Heart left ventricle (tissue), 16 donors: ENCODE measurements around the gene MGAT4A. TPM values are rescaled to one million over a fixed set of nuclear protein-coding genes. Genes with fewer than 3 reads are reported as not detected.

Source experiments
- ATAC-seq, 4 donors: fragments of 200-7000 bp; cut with Tn5 transposase; one replicate each; pipeline ENCODE4 v1.9.1; 2020 to 2022; ENCODE audit warnings: moderate library complexity in 4 of 4, mild to moderate bottlenecking in 3 of 4, moderate number of reproducible peaks in 1 of 4
- DNase-seq, 5 donors: peaks; one replicate each; pipeline ENCODE4 v3.0.0-alpha.2; 2020
- H3K27ac ChIP-seq, 12 donors: fragments of 200-600 bp; sonication (generic) in 4 of 12; one replicate each; pipeline versions ENCODE4 v1.5.0 to v1.8.0; 2016 to 2022; ENCODE audit warnings: mild to moderate bottlenecking in 2 of 12
- H3K27me3 ChIP-seq, 9 donors: fragments of 200-600 bp; sonication (generic) in 2 of 9; one replicate each; pipeline versions ENCODE4 v1.5.1 to v1.8.0; 2016 to 2022; ENCODE audit warnings: mild to moderate bottlenecking in 3 of 9
- H3K36me3 ChIP-seq, 9 donors: fragments of 200-600 bp; sonication (generic) in 2 of 9; one replicate each; pipeline versions ENCODE4 v1.5.0 to v1.8.0; 2018 to 2022; ENCODE audit warnings: mild to moderate bottlenecking in 2 of 9
- H3K4me1 ChIP-seq, 12 donors: fragments of 200-600 bp; sonication (generic) in 4 of 12; one replicate each; pipeline versions ENCODE4 v1.5.0 to v1.8.0; 2016 to 2022; ENCODE audit warnings: mild to moderate bottlenecking in 3 of 12
- H3K4me3 ChIP-seq, 12 donors: fragments of 200-600 bp; sonication (generic) in 4 of 12; one replicate each; pipeline versions ENCODE4 v1.5.0 to v1.8.0; 2017 to 2022; ENCODE audit warnings: mild to moderate bottlenecking in 9 of 12, moderate library complexity in 4 of 12
- H3K9me3 ChIP-seq, 12 donors: fragments of 200-600 bp; sonication (generic) in 4 of 12; one replicate each; pipeline versions ENCODE4 v1.5.0 to v1.8.0; 2016 to 2022; ENCODE audit warnings: mild to moderate bottlenecking in 1 of 12
- CTCF ChIP-seq, 12 donors: fragments of 200-600 bp; sonication (generic) in 4 of 12; IDR thresholded peaks; one replicate each; pipeline versions ENCODE4 v1.5.0 to v1.8.0; 2018 to 2022; ENCODE audit warnings: antibody characterized with exemption in 12 of 12, mild to moderate bottlenecking in 5 of 12
- POLR2A ChIP-seq, 2 donors: fragments of 450-650 bp; IDR thresholded peaks; one replicate each; pipeline ENCODE4 v1.6.1; 2017; ENCODE audit warnings: antibody characterized with exemption in 2 of 2, mild to moderate bottlenecking in 2 of 2, moderate library complexity in 2 of 2
- WGBS, 4 donors: extraction: QIAGEN DNeasy Blood & Tissue Kit in 2 of 4; methylation state at CpG; one replicate each; pipeline versions ENCODE4 v1.1.5 to v1.1.7; 2013 to 2018; 5-methylcytosine and 5-hydroxymethylcytosine counted together
- intact Hi-C, 10 donors: fragments of 100-400 bp; cut with DNase I; formaldehyde crosslinking; loops; one replicate each; pipeline versions ENCODE4 v1.11.1 to v1.14.2; 2022
- polyA plus RNA-seq, 2 donors: library from polyadenylated mRNA; stranded (reverse); fragments of 200-250 nt; gene quantifications; one replicate each; pipeline ENCODE4 v1.2.3, GENCODE V29; 2013
- total RNA-seq, 9 donors: library from RNA; depleted of rRNA in 2 of 9; stranded (reverse); fragments of >200 nt in 2 of 9; fragmentation: NEBNext Ultra II Directional in 3 of 9; extraction: Animal tissue kit (Norgen Biotek cat#: 25700) in 3 of 9; gene quantifications; one replicate each; pipeline versions ENCODE4 v1.1.0 to v1.2.4, GENCODE V29; 2016 to 2023
- donor health status: ischemic (EF 13 %, LVEDD 7.1; RV severe dilation, severe dysfunction).
- donor health status: healthy with polysubstance abuse.
- donor health status: DM: no; HTN: yes; CAD: no.
- donor health status: DM: no; HTN: no; CAD: no.
- donor health status: ischemic (EF 25% LVEDD 6.9; RV normal size, moderate dysfunction).
- donor health status: ischemic (EF 25% LVEDD 5.7; RV mildly dilated, moderate dysfunction).
- donor health status: healthy.
- donor health status: DM: yes; HTN: yes; CAD: no.
- donor health status: ischemic (EF 35%, LVEDD 5.7; RV mildly dilated, moderate dysfunction).
- donor health status: nonischemic (EF 11% LVEDD 7.7; RV severe dilation, severe dysfunction).
- donor health status: DM: yes; HTN: yes; CAD: no.
- donor health status: PGD.
- donor health status: ischemic (EF 29% LVEDD 5.4; RV normal size, mild dysfunction).
- donor health status: nonischemic (EF 23%, LVEDD 6.1; RV moderate dilation, normal function).

The MGAT4A gene
- total and polyA plus RNA-seq, 11 donors = 4.2 to 45.0 (median 17.7) TPM

GRCh38 chr2:98650998-98651397, 79.9 kb downstream of the MGAT4A start:
- H3K36me3 ChIP-seq = peaks cover 0 to 31% (median 12%) of the 10 kb centered on the region in 9 donors
- no peak overlapping the region for H3K27ac ChIP-seq
- WGBS, 4 donors = 90 to 98% (median 92%) methylated on average over 1 of the region's 1 CpG
- intact Hi-C loops = loop anchor here in 4 of 10 donors (5.0 to 10.0 kb wide), 4 partner anchors 74 to 414 kb away; partner anchors contain the start of gene MGAT4A (in 3 of the 4)
- H3K4me3 ChIP-seq = no peak overlapping the region
- H3K9me3 ChIP-seq = no peaks in the 10 kb centered on the region
- TF ChIP-seq CTCF (IDR thresholded peaks at IDR 0.05) (no peak), POLR2A (IDR thresholded peaks at IDR 0.05) (no peak)
- H3K27me3 ChIP-seq = no peaks in the 10 kb centered on the region
- DNase-seq = no peak
- peaks cover 0 to 41% (median 0%) of the 10 kb centered on the region in 12 donors for H3K4me1 ChIP-seq
- no peak for ATAC-seq

GRCh38 chr2:98649992-98650375, 80.9 kb downstream of the MGAT4A start:
- peak overlapping the region in 1 of 12 donors; percentile 29 for H3K27ac ChIP-seq
- H3K9me3 ChIP-seq = no peaks in the 10 kb centered on the region
- H3K4me3 ChIP-seq = no peak overlapping the region
- ATAC-seq (no peak), DNase-seq (no peak)
- 90 to 100% (median 97%) methylated on average over 1 of the region's 1 CpG for WGBS, 4 donors
- H3K4me1 ChIP-seq = peaks cover 0 to 33% (median 0%) of the 10 kb centered on the region in 12 donors
- H3K36me3 ChIP-seq = peaks cover 0 to 40% (median 12%) of the 10 kb centered on the region in 9 donors
- H3K27me3 ChIP-seq = no peaks in the 10 kb centered on the region
- no peak for TF ChIP-seq CTCF (IDR thresholded peaks at IDR 0.05)
- TF ChIP-seq POLR2A (IDR thresholded peaks at IDR 0.05) = no peak
- intact Hi-C loops = loop anchor here (1.0 to 10.0 kb wide), 11 partner anchors 75 to 417 kb away; partner anchors contain the start of gene MGAT4A (in 4 of the 10)

- peak; percentile 61 to 94 (median 92) for ATAC-seq
- 12 to 20% (median 18%) methylated on average over 4 of the region's 4 CpGs for WGBS, 4 donors
- Histone ChIP-seq H3K4me1 (peaks cover 0 to 27% (median 0%) of the 10 kb centered on the region in 12 donors), H3K36me3 (peaks cover 0 to 41% (median 13%) of the 10 kb centered on the region in 9 donors), H3K9me3 (no peaks in the 10 kb centered on the region), H3K27ac (peak overlapping the region in 1 of 12 donors; percentile 29), H3K27me3 (no peaks in the 10 kb centered on the region), H3K4me3 (no peak overlapping the region)
- intact Hi-C loops = loop anchor here (1.0 to 10.0 kb wide), 9 partner anchors 83 to 418 kb away; partner anchors contain the start of gene MGAT4A (in 1 of the 10)
- peak; percentile 97 to 100 (median 98) for TF ChIP-seq CTCF (IDR thresholded peaks at IDR 0.05)
- no peak for TF ChIP-seq POLR2A (IDR thresholded peaks at IDR 0.05)
- DNase-seq = peak in 4 of 5 donors; percentile 71 to 74 (median 72)
Measured at GRCh38 chr2:98649135-98649991, 81.6 kb downstream of the MGAT4A start.

GRCh38 chr2:98648451-98648850, 82.5 kb downstream of the MGAT4A start:
- no peak overlapping the region for H3K4me3 ChIP-seq
- intact Hi-C loops = loop anchor here in 8 of 10 donors (1.0 to 10.0 kb wide), 7 partner anchors 84 to 419 kb away; partner anchors contain the start of gene MGAT4A (in 1 of the 8)
- TF ChIP-seq CTCF (IDR thresholded peaks at IDR 0.05) = no peak
- TF ChIP-seq POLR2A (IDR thresholded peaks at IDR 0.05) = no peak
- peaks cover 0 to 17% (median 0%) of the 10 kb centered on the region in 12 donors for H3K4me1 ChIP-seq
- H3K27ac ChIP-seq = no peak overlapping the region
- WGBS, 4 donors = 85 to 91% (median 89%) methylated on average over 4 of the region's 4 CpGs
- DNase-seq (no peak), ATAC-seq (peak in 1 of 4 donors; percentile 32)
- no peaks in the 10 kb centered on the region for H3K27me3 ChIP-seq
- no peaks in the 10 kb centered on the region for H3K9me3 ChIP-seq
- H3K36me3 ChIP-seq = peaks cover 0 to 49% (median 17%) of the 10 kb centered on the region in 9 donors
